ENCODE data around the gene LHB.

Gene LHB

GRCh38 chr19:49006905-49007304, 10.0 kb downstream of the LHB start:
- CTCF ChIA-PET: interaction anchor here (1.1 kb wide), 1 partner anchor 14 kb away, joined by 4 read pairs; the partner anchor contains the start of genes GYS1 and RUVBL2
- TF ChIP-seq CTCF (conservative IDR thresholded peaks at IDR 0.05; ENCODE audit: low read depth): no peak
- H3K27ac ChIP-seq: 0 out of 2 replicates have a peak overlapping the region, but pooled peaks have one; percentile 12
- POLR2A ChIA-PET (ENCODE audit: low non-redundant PET): no interaction called here
- DNase-seq (ENCODE audit: low spot score): no peak

GRCh38 chr19:49004964-49005614, 11.8 kb downstream of the LHB start:
- ChIA-PET CTCF (no interaction called here), POLR2A (ENCODE audit: low non-redundant PET) (no interaction called here)
- no peak for TF ChIP-seq CTCF (conservative IDR thresholded peaks at IDR 0.05; ENCODE audit: low read depth)
- peak overlapping the region; percentile 12; the same call in 1 of the 2 replicates for H3K27ac ChIP-seq
- DNase-seq (ENCODE audit: low spot score): no peak

DNA sequence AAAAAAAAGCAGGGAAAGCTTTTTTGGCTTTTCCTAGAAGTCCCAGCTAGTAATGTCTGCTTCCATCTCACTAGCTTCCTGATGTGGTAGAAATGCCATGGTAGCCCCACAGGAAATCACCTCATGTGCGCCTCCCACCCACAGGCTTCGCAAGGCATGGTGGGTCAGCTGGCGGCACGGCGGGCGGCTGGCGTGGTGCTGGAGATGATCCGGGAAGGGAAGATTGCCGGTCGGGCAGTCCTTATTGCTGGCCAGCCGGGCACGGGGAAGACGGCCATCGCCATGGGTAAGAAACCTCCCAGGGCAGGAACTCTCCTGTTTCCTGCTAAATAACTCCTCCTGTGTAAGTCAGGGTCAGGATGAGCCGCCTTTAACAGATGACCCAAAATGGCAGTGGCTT, 12.8 kb downstream of the LHB start:
- no peak for TF ChIP-seq CTCF (conservative IDR thresholded peaks at IDR 0.05; ENCODE audit: low read depth)
- CTCF ChIA-PET: no interaction called here
- POLR2A ChIA-PET (ENCODE audit: low non-redundant PET): no interaction called here
- no peak for DNase-seq (ENCODE audit: low spot score)
- no peak overlapping the region for H3K27ac ChIP-seq

GRCh38 chr19:48999481-49000325, 17.2 kb downstream of the LHB start:
- POLR2A ChIA-PET (ENCODE audit: low non-redundant PET): interaction anchor here (0.6 kb wide), 1 partner anchor 637 kb away, joined by 3 read pairs; no protein-coding TSS in a partner anchor
- TF ChIP-seq CTCF (conservative IDR thresholded peaks at IDR 0.05; ENCODE audit: low read depth): peak; percentile 65
- DNase-seq (ENCODE audit: low spot score): no peak
- CTCF ChIA-PET: interaction anchor here (0.5 to 1.7 kb wide), 6 partner anchors 8 to 234 kb away, joined by 3 to 10 read pairs (median 3); no protein-coding TSS in a partner anchor
- peak overlapping the region; percentile 42 for H3K27ac ChIP-seq

DNA sequence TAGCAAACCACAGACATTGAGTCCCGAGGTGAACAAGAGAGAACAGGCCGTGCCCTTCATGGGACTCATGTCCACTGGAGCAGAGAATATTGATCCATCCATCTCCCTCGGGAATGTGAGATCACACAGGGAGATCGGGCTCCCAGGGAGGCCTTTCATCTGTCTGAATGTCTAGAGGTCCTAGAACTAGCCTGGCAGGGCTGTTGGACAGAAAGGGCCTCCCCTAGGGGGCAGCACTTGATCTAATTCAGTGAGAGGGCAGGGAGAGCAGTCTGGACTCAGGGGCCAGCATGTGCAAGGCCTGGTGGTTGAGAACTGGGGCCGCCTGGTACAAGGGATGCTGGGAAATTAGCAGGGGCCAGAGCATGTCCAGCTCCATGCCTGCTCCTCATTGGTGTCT, 18.9 kb downstream of the LHB start:
- H3K27ac ChIP-seq: peak overlapping the region; percentile 42
- TF ChIP-seq CTCF (conservative IDR thresholded peaks at IDR 0.05; ENCODE audit: low read depth): 0 out of 2 replicates have a peak, but pooled peaks have one; percentile 38
- ChIA-PET CTCF (interaction anchor here (0.6 to 0.8 kb wide), 4 partner anchors 11 to 296 kb away, joined by 3 to 4 read pairs (median 3); no protein-coding TSS in a partner anchor), POLR2A (ENCODE audit: low non-redundant PET) (no interaction called here)
- DNase-seq (ENCODE audit: low spot score): no peak

DNA sequence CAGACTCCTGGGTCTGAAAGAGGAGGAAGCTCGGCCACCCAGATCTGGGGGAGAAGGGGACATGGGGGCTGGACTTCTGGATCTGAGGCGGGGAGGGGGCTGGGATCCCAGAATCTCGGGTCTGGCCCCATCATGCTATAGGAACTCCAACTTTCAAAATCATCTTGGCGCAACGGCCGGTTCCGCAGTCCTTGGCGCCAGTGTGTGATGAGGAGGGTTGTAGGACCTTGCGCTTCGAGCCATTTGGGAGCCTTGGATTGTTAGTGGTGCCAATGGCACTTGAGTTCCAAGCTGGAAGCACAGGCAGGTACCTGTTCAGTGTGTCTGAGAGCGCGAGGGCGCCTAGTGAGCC, 22.9 kb downstream of the LHB start:
- POLR2A ChIA-PET (ENCODE audit: low non-redundant PET): interaction anchor here (0.6 to 1.5 kb wide), 4 partner anchors 14 to 70 kb away, joined by 3 to 9 read pairs (median 4); partner anchors contain the start of genes CGB7 and NTF4
- TF ChIP-seq CTCF (conservative IDR thresholded peaks at IDR 0.05; ENCODE audit: low read depth): no peak

More for the DNA sequence above, 22.9 kb downstream of the LHB start:
- H3K27ac ChIP-seq: peak overlapping the region; percentile 91
- CTCF ChIA-PET: interaction anchor here (0.6 to 1.6 kb wide), 2 partner anchors 13 to 94 kb away, joined by 3 to 4 read pairs; no protein-coding TSS in a partner anchor
- no peak for DNase-seq (ENCODE audit: low spot score)
